LHCN-M2 (cell line): ENCODE measurements around the gene CBX6. TPM values are rescaled to one million over a fixed set of nuclear protein-coding genes. Genes with fewer than 3 reads are reported as not detected.

Experiments used
- DNase-seq: peaks from one replicate; pipeline ENCODE4 v3.0.0-alpha.2; 2012; ENCODE audit warnings: low read depth
- total RNA-seq: library from RNA; depleted of rRNA; stranded (reverse); fragments of >200 nt; gene quantifications from 2 replicates; pipeline ENCODE4 v1.2.3, GENCODE V29; 2014

The CBX6 gene
- total RNA-seq, 1 experiment from 2014 or later: 29.0 TPM

DNA sequence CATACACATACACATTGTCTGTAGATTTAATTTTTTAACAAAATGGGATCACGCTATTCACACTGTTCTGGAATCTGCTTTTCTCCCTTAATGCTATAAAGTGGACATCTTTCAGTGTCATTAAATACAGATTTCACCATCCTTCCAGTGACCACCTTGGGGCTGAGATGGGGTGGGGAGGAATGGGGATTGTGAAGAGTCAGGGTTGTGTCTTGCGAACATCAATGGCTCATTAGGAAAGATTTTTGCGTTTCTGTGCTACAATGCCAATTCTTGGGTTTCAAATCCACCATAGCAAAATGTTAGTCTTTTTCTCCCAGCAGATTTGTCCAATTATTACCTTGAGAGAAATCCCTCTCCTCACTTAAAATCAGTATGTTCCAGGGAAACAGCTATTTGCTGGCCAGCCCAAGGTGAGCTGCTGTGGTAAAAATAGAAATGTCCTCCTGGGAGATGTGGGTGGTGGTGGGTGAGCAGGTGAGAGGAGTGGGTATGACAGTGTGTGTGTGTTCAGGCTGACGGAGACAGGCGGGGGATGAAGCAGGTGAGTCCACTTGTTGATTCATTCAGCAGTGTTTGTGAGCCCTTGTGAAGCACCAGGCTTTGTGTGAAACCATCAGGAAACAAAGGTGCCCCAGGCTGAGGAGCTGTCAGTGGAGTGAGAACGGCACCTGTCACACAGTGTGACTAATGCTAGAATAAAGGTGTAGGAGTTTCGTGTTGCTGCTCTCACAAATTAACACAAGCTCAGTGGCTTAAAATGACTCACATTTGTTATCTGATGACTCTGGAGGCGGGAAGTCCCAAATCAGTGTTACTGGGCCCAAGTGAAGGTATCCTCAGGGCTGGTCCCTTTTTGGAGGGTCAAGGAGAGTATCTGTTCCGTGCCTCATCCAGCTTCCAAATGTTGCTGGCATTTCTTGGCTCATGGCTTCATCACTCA, 1.7 kb upstream of the CBX6 start:
- DNase-seq: no peak

DNA sequence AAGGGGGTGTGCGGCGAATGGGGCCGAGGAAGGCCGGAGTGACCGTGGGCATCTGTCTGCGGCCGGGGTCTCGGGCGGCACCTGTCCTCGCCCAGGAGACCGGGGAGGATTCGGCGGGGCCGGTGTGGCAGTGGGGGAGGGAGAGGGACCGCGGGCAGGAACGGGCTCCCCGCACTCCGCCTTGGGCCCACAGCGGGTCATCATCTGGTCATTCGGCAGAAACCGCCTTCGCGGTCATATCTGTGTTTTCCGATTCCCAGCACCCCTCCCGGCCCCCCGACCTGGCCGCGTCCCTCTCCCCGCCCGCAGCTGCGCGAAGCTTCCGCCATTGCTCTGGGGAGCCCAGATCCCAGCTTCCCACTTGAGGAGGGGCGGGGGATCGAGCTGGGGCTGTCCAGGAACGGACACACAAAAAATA, 824 bp upstream of the CBX6 start:
- DNase-seq: no peak

DNA sequence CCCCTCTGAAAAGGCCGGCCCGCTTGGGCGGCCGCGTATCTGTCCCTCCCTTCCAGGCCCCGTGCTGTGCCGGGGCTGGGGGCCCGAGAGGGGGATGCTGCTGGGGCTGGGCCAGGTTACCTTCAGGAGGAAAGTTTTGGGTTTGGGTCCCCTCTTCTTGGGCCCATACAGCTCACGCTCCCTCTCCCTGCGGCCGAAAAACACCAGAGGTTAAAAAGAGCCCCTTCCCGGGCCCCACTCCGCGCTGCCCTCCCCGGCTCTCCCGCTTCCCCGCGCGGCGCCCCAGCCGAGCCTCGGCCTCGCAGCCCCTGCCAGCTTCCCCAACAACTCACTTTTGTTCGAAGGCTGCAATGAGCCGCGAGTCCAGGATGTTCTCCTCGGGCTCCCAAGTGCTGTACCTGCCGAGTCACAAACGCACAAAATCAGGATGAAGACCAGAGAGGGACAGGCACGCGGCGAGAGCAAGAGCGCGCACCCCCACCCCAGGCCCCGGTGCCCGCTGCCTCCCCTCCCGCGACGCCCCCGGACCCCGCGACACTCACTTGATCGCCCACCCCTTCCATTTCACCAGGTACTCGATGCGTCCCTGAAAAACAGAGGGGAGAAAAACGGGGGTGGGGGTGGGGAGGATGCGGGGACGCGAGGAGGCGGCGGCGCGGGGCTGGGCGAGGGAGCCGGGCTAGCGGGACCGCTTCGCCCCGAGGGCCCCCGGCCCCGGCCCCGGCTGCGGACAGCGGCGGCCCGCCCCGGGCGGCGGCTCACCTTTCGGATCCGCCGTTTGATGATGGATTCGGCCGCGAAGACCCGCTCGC, 450 bp downstream of the CBX6 start:
- no peak for DNase-seq

DNA sequence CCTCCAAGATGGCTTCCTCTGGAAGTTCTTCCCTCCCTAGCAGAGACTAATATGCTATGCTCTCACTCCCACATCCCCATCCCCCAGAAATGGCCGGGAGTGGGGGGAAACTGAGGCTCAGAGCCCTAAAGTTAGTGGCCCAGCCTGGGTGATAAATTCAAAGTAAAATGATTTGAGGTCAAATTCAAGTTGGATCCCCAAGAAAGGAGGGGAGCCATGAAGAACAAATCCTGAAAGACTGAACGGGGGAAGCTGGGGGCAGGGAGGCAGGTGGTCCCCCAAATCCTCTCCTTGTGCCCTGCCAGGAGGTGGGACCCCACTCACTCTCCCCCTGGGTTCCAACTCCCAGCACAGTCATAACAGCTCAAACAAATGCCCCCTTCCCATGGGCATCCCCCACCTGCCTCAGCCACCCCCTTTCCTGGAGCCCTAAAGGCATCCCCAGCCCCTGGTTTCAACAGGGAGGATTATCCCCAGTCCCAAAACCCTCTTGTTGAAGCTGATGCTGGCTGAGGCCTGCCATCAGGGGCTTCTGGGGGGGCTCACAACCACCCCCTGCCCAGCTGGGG, 1.1 kb downstream of the CBX6 start:
- no peak for DNase-seq

DNA sequence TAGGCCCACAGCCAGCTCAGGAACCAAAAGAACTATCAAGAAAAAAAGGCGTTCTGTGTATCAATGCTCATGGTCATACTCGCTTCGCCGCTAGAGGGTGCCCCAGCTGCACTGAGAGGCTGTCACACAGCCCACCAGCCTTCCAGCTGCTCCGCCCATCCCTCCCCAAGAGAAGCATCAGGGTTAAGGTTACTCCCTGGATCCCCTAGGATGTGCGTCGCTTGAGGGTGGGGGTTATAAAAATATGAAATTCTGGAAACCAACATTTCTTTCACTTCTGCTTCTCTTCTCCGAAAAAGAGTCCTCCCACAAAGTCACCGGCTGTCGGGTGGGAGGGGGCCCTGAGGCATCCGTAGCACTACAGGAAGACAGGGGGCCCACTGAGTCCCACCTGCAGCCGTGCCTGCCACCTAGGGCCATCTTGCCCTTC, 1.7 kb downstream of the CBX6 start:
- peak; percentile 77 for DNase-seq

DNA sequence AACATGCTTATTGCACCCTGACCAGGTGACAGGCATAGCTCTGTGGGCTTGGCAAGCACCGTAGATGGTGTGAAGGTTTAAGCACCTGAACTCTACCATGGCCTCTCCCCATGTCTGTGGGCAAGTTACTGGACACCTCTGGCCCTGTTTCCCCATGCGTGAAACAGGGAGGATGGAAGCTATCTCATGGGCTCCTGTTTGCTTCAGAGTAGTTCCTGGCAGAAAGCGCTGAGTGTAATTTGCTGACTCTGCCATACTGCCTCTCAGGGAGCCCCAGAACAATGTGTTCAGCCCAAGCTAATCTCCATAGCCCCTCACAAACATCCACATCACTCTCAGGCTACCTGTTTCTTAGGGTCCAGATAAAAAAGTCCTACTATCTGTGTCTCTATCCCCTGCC, 2.4 kb downstream of the CBX6 start:
- DNase-seq: no peak

DNA sequence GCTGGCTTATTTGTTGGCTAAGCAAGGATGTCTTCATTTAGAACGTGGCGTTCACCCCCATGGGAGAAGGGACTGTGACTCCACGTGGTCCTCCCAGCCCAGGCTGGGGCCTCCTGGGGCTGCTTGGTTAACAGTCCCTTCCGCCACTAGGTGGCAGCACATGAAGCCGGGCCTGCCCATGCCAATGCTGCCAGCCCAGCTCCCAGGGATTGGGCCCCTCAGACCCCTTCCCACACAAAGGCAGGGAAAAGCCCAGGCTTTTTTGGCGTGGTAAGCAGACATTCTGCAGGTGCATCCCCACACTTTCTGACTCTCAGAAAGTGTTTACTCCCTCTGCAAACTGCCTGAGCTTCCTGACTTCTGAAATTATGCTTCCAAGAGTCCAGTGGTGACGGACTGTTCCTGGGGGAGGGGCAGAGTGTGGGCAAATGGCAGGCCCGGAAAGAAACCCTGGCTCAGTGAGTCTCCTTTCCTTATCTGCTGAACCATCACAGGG, 3.1 kb downstream of the CBX6 start:
- DNase-seq: peak; percentile 43

DNA sequence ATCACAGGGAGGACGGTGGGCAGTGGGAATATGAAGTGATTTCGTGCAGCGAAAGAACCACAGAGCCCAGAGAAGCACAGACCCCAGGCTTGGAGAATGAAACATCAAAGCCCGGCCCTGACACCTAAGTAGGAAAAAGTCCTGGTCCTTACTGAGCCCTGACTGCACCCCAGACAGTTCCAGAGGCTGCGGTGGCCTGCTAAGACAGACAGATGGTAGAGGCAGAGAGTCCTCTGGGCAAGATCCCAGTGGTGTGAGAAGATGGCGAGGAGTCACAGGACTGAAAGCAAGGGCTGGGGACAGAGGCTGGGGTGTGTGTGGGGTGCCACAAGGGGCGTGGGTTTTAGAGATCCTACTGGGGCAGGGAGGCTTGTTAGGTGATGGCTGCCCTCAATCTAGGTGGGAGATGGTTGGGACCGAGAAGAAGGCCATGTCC, 3.7 kb downstream of the CBX6 start:
- no peak for DNase-seq

DNA sequence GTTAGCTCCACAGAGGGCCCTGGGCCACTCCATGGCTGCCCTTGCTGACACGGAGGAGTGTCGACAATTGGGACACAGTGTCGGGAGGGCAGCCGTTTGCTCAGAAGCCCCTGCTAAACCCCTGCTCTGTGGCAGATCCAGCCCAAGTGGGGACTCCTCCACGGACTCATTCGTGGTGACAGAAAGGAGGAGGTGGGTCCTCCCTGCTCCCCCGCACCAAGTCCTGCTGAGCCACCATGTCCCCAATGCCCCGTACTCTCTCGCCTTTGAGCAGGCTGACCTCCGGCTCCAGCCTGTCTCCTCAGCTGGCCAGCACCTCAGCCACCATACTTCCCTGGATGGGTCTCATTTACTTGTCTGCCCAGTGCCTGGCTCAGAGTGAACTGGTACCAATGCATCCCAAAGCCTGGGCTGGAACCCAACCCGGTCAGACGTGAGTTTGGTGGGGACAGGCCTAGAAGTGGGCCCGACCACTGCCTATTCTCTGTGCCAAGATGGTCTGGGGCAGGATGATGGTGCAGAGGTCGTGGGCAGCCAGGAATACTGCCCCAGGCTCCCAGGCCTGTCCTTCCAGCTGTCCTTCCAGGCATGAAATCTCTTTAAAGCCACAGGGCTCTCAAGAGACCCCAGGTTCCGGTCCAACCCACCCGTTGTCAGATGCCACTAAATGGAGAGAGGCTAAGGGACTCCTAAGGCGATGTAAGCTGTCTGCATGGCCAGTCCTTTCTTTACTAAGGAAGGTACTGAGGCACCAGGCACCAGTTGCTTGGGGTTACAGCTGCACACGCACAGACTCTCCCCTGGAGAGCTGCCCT, 4.3 kb downstream of the CBX6 start:
- DNase-seq: no peak

DNA sequence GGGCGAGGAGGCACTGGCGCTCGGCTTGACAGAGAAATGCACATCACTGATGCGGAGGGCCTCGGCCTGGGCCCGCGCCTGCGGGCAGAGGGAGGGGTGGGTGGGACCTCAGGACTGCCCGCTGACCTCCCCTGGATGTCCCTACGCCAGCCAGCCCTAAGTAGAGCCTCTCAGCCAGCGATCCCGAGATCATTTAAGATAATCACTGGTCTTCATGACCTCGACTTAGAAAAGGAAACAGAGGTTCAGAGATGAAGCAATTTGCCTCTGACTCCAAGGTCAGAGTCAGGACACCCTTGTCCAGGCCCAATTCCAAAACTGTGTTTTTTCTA, 4.9 kb downstream of the CBX6 start:
- DNase-seq: no peak

DNA sequence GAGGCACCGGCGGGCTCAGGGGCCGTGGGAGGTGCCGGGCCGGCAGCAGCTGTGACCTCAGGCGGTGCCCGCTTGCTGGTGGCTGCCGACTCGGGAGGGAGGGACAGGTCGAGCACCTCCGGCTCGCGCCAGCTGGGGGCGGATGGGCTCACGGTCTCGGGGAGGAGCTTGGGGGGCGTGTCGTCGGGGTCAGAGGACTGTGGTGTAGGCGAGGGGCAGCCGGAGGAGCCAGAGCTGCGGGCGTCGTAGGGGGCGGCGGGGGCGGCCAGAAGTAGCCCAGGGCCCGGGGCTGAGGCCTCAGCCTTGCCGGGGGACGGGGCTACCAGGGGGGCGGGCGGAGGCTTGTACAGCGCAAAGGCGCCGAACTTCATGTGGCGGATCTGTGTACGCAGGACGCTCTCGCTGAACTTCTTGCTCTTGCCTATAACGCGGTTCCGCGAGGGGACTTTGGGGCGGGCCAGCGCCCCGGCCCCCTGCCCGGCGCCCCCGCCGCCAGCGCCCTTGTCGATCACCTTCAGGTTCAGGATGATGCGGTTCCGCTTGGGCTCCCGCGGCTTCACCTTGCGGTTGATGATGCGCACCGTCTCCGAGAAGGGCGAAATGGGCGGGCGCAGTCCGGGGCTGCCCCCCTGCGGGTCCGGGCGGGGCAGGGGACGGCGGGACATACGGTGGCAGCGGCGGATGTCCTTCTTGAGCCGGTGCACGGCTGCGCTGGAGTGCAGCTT, 5.5 kb downstream of the CBX6 start:
- no peak for DNase-seq

DNA sequence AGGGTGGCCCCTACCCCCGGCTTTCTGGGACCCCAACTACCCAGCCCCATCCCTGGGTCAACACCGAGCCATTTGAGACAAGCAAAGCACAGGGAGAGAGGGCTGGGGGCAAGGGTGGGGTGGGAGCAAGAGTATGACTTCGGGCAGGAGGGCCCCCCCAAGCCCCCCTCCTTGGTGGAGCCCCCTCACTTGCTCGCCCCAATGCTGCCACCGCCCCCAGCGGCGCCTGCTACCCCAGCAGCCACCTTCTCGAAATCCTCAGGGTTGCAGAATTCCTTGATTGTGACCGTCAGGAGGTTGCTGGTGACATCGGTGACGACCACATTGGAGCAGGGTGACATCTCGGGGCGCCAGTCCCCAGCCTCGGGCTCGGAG, 6.0 kb downstream of the CBX6 start:
- DNase-seq: no peak

DNA sequence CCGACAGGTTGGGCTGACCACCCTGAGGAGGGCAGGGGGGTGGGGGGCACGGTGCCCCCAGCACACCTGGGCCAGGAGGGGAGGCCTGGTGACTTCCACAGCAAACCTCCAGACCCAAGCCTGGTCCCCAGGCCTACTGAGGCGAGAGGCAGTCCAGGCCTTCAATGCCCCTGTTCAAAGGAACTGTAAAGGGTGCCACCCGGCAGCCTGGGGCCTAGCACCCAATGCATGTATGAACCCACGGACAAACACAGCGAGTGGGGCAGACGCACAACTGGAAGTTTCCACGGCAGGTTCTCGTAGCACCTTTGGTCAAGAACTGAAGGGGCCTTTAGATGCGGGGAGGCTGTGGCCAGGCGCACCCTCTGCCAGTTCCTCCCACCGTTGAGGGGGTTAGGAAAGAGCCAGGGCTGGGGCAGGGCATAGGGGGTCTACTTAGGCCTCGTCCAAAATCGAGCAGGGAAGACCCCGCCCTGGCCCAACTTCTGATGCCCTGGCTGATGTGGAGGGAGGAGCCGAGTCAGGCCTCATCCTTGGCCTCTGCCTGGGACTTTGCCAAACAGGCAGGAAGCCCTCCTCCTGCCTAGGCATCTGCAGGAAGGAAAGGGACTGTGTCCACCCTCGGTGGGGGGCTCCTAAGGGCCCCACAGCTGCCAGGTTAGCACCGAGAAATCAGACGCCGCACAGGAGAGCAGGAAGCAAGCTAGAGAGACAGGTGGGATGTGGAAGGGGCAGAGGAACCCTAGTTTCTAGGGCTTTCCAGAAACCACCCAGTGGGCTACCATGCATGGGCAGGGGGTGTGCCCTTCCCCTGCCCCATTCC, 6.6 kb downstream of the CBX6 start:
- no peak for DNase-seq

DNA sequence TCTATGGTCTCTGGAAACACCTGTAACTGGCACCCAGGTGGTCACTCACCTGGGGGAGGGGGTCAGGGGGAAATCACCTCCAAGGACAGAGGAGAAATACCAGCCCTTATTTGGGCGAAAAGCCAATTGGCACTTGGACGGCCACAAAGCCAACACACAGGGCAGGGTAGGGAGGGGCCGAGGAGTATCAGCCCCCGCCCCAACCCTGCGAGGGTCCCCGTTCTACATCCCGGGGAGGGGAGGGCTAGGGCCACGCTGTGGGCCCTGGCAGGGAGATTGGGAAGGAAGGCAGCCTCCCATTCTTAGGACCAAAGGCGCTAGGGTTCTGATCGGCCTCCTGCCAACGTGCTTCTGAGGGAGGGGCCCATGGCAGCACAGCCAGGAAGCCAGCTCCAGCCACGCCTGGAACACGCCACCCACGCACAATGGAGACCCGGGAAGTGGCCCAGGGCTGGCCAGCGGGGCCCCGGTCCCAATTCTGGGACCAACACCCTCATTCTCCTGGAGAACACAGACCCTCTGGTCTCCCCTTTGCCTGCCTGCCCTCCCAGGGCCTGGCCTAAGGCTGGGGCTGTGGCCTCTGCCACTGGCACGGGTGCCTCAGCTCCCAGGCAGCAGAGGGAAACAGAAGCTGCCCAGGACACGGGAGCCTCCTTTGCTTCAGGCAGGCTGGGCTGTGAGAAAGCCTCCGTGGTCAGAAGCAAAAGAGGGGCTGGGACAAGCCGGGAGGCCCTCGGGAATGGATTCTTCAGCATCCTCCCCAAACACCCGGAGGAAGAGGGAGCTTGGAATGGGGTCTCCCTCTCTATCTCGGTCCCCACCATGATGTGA, 7.4 kb downstream of the CBX6 start:
- DNase-seq: no peak

DNA sequence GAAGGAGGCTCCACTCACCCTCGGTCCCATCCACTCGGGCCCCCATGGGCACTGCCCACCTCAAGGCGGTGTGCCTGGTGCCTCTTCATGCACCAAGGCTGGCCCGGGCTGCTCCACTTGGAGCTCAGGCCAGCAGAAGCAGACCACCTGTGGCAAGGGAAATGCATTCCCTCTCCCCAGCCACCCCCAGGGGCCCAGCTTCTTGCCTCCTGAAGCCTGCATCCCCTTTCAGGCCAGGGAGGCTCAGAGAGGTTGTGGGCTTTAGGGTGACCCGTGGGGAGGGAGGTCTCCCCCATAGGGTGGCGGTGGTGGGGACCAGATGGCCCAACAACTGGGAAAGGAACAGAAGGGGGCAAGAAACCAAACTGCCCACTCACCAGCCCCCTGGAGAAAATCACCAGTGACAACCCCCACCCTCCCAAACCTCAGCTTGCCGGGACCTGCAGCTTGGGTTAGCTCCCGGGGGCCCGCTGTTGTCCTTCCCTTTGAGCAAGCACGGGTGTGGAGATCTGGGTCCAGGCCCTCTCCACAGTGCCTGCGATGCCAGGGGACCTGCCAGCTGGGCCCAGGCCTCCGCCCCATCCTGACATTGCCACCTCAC, 8.4 kb downstream of the CBX6 start:
- DNase-seq: no peak

DNA sequence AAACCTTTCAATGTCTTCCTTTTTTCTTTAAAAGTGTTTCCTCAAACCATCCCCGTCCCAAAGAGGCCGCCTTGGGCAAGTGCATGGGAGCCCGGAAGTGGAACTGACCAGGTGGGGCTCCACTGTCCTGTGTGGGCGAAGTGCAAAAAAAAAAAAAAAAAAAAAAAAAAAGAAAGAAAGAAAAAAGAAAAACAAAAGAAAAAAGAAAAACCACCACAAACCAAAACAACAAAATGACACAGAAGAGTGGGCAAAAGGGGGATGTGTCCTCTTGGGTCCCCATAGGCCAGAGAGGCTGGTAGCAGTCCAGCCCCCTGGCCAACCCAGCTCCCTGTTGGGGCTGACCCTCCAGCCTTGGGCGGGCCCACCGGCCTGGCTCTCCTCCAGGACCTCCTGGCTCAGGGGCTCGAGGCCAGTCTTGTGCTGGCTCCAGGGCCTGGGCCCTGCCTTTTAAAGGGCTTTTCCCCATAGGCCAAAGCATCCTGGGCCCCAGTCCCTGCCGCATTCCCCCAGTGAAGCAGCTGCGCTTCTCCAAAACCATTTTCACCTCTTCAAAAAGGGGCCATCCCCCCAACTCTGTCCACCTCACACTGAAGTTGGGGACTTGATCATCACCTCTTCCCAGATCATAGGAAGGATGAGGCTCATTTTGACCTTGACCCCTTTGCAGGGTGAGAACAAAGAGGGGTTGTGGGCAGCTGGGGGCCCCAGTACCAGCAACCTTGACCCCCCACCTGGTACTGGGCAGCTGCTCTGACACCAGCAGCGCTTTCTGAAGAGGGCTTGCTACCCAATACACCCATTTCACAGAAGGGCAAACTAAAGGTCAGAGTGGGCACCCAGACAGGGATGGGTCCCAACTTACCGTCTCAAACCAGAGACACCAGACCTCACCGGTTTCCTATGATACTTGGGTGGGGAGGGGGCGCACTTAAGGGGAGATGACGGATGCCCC, 9.4 kb downstream of the CBX6 start:
- DNase-seq: no peak

DNA sequence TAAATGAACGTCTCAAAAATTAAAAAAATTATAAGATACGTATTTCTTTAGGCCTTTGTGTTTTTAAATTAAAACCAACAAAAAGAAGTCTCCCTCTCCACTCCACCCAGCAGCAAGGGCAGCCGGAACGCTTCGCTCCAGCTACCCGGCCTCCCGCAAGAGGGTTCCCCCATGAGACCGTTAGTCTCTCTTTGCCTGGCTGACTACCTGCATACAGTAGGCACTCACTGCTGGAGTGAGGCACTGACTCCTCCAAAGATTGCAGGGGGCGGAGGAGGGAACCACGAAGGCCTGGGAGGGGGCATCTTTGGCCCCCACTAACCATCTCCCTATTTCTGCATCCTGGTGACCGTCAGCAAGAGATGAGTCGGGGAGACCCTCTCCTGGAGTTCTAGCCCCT, 10.1 kb downstream of the CBX6 start:
- no peak for DNase-seq
